ENCODE data around the gene ZNF318.

Gene ZNF318

DNA sequence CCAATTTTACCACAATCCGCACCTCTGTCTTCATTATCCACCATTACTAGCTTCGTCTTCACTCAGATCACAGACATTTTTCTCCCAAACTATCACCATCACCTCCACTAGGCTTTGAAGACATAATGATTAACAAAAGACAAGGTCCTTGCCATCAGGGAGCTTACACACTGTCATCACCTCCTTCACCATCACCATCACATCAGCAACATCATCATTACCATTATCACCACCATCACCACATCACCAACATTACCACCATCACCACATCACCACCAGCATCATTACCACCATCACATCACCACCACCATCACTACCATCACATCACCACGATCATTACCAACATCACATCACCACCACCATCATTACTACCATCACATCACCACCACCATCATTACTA, 75.7 kb downstream of the ZNF318 start:
- Histone ChIP-seq H3K9me3 (ENCODE audit: severe bottlenecking) (no peaks in the 10 kb centered on the region), H3K27me3 (ENCODE audit: insufficient read depth, low read depth, severe bottlenecking) (no peaks in the 10 kb centered on the region), H3K4me3 (ENCODE audit: low read depth, low read length) (no peak overlapping the region), H3K36me3 (no peaks in the 10 kb centered on the region), H3K27ac (no peak overlapping the region)
- no peak for DNase-seq
- TF ChIP-seq, protein P1, sequence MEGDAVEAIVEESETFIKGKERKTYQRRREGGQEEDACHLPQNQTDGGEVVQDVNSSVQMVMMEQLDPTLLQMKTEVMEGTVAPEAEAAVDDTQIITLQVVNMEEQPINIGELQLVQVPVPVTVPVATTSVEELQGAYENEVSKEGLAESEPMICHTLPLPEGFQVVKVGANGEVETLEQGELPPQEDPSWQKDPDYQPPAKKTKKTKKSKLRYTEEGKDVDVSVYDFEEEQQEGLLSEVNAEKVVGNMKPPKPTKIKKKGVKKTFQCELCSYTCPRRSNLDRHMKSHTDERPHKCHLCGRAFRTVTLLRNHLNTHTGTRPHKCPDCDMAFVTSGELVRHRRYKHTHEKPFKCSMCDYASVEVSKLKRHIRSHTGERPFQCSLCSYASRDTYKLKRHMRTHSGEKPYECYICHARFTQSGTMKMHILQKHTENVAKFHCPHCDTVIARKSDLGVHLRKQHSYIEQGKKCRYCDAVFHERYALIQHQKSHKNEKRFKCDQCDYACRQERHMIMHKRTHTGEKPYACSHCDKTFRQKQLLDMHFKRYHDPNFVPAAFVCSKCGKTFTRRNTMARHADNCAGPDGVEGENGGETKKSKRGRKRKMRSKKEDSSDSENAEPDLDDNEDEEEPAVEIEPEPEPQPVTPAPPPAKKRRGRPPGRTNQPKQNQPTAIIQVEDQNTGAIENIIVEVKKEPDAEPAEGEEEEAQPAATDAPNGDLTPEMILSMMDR (IDR thresholded peaks at IDR 0.05; ENCODE audit: low read depth, low read length), result no peak

DNA sequence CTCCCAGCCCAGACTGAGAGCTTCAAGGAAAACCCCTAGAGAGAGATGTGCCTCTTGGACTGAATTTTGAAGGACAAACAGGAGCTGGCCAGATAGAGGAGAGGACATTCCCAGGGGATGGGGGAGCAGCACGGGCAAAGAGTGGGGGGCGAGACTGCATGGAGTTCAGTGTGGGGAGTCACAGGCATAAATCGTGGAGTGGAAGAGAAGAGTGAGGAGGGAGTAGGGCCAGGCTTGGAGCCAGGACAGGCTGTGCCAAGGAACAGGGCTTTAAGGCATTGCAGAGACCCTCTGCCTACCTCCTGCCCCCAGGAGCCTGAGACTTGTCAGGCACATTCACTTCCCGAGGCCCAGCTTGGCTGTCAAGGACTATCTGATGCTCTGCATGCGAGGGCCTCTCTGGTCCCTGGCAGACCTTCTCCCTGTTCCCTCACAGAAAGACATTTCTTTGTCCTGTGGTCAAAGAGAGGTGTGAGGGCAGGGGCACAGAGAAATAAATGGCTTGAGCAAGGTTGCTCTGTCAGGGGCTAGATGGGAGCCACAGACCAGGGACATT, 76.6 kb downstream of the ZNF318 start:
- Histone ChIP-seq H3K27ac (no peak overlapping the region), H3K27me3 (ENCODE audit: insufficient read depth, low read depth, severe bottlenecking) (no peaks in the 10 kb centered on the region), H3K36me3 (no peaks in the 10 kb centered on the region), H3K9me3 (ENCODE audit: severe bottlenecking) (no peaks in the 10 kb centered on the region), H3K4me3 (ENCODE audit: low read depth, low read length) (no peak overlapping the region)
- no peak for DNase-seq
- TF ChIP-seq, protein P1 (IDR thresholded peaks at IDR 0.05; ENCODE audit: low read depth, low read length), result no peak

DNA sequence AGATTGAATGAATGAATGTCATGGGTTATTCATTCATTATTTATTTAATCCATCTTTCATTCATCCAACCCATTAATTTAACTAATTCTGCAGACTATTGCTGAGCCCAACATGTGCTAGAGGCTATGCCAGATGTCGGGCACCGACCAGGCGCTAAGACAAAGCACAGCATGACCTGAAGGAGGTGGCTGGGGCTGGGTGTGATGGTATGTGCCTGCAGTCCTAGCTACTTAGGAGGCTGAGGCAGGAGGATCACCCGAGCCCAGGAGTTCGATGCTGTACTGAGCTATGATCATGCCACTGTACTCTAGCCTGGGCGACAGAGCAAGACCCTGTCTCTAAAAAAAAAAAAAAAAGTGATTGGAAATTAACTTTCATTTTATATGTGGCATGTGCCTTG, 77.1 kb downstream of the ZNF318 start:
- Histone ChIP-seq H3K36me3 (no peaks in the 10 kb centered on the region), H3K9me3 (ENCODE audit: severe bottlenecking) (no peaks in the 10 kb centered on the region), H3K27me3 (ENCODE audit: insufficient read depth, low read depth, severe bottlenecking) (no peaks in the 10 kb centered on the region), H3K27ac (no peak overlapping the region), H3K4me3 (ENCODE audit: low read depth, low read length) (no peak overlapping the region)
- no peak for DNase-seq
- TF ChIP-seq, protein P1 (IDR thresholded peaks at IDR 0.05; ENCODE audit: low read depth, low read length), result no peak

DNA sequence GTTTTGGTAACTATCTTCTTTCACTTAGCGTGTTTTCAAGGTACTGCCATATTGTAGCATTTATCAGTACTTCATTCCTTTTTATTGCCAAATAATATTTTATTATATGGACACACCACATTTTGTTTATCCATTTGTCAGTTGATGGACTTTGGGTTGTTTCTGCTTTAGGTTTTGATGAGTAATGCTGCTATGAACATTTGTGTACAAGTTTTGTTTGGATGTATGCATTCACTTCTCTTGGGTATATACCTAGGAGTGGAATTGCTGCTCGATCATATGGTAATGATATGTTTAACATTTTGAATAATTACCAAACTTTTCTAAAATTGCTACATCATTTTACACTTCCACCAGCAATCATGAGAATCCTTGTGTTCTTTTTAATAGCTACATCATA, 77.7 kb downstream of the ZNF318 start:
- Histone ChIP-seq H3K27me3 (ENCODE audit: insufficient read depth, low read depth, severe bottlenecking) (no peaks in the 10 kb centered on the region), H3K36me3 (no peaks in the 10 kb centered on the region), H3K27ac (no peak overlapping the region), H3K9me3 (ENCODE audit: severe bottlenecking) (no peaks in the 10 kb centered on the region), H3K4me3 (ENCODE audit: low read depth, low read length) (no peak overlapping the region)
- TF ChIP-seq, protein P1 (IDR thresholded peaks at IDR 0.05; ENCODE audit: low read depth, low read length), result no peak
- DNase-seq, result no peak

DNA sequence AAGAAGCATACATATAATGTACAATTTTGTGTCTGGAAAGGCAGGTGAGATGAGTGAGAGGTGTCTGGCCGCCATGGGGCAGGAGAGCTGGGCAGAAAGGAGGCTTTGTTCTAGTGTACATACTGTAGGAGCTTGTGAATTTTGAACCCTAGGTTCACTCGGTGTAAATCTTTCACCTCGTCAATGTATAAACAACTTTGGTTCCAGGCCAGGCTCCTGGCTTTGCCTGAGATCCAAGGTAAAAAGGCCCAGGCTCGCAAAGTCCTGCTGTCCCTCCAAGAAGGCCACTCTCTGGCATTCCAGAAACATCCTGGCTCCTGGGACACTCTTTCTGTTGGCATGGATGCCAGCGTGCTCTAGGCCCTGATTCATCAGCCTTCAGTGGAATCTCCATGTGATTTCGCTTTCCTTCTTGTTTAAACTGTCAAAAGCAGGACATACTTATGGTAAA, 78.5 kb downstream of the ZNF318 start:
- no peaks in the 10 kb centered on the region for H3K27me3 ChIP-seq (ENCODE audit: insufficient read depth, low read depth, severe bottlenecking)
- no peak overlapping the region for H3K27ac ChIP-seq
- no peak for DNase-seq
- H3K4me3 ChIP-seq (ENCODE audit: low read depth, low read length), result no peak overlapping the region
- no peaks in the 10 kb centered on the region for H3K36me3 ChIP-seq
- TF ChIP-seq, protein P1 (IDR thresholded peaks at IDR 0.05; ENCODE audit: low read depth, low read length), result no peak
- H3K9me3 ChIP-seq (ENCODE audit: severe bottlenecking), result no peaks in the 10 kb centered on the region

DNA sequence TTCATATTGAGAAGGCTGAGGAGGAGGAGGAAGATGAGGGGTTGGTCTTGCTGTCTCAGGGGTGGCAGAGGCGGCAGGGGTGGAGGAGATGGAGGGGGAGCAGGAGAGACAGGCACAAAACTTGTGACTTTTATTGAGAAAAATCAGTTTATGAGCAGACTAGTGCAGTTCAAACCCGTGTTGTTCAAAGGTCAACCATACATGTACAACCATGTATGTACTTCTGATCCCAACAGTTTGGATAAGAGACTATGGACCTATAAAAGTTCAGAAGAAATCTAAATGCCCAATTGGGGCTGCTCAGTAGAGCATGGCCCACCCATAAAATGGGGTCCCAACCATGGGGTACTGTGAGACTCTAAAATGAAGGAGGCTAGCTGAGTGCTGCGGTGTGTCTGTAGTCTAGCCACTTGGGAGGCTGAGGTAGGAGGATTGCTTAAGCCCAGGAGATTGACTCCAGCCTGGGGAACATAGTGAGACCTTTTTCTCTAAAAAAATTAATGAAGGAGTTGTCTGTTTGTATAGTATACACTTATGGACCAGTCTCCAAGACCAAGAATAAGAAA, 79.0 kb downstream of the ZNF318 start:
- Histone ChIP-seq H3K27me3 (ENCODE audit: insufficient read depth, low read depth, severe bottlenecking) (no peaks in the 10 kb centered on the region), H3K4me3 (ENCODE audit: low read depth, low read length) (no peak overlapping the region), H3K27ac (no peak overlapping the region), H3K36me3 (no peaks in the 10 kb centered on the region), H3K9me3 (ENCODE audit: severe bottlenecking) (no peaks in the 10 kb centered on the region)
- TF ChIP-seq, protein P1 (IDR thresholded peaks at IDR 0.05; ENCODE audit: low read depth, low read length), result no peak
- no peak for DNase-seq
